HG03460 (cell line): ENCODE results near the gene EBF4.

Experiments used
- ATAC-seq: cut with Tn5 transposase; IDR thresholded peaks from one replicate; pipeline ENCODE4 v1.9.1; 2021; ENCODE audit not compliant: unreplicated experiment

EBF4 gene

GRCh38 chr20:2793471-2793870 is 100.9 kb downstream of the EBF4 start:
- no peak for ATAC-seq

- no peak for ATAC-seq
These were observed 101.7 kb downstream of the EBF4 start for GRCh38 chr20:2794202-2794748.

GRCh38 chr20:2794866-2795447 is 102.4 kb downstream of the EBF4 start:
- ATAC-seq: no peak

- ATAC-seq: no peak
These were observed 102.9 kb downstream of the EBF4 start for GRCh38 chr20:2795451-2795850.

GRCh38 chr20:2796011-2796660 is 103.6 kb downstream of the EBF4 start:
- no peak for ATAC-seq

DNA sequence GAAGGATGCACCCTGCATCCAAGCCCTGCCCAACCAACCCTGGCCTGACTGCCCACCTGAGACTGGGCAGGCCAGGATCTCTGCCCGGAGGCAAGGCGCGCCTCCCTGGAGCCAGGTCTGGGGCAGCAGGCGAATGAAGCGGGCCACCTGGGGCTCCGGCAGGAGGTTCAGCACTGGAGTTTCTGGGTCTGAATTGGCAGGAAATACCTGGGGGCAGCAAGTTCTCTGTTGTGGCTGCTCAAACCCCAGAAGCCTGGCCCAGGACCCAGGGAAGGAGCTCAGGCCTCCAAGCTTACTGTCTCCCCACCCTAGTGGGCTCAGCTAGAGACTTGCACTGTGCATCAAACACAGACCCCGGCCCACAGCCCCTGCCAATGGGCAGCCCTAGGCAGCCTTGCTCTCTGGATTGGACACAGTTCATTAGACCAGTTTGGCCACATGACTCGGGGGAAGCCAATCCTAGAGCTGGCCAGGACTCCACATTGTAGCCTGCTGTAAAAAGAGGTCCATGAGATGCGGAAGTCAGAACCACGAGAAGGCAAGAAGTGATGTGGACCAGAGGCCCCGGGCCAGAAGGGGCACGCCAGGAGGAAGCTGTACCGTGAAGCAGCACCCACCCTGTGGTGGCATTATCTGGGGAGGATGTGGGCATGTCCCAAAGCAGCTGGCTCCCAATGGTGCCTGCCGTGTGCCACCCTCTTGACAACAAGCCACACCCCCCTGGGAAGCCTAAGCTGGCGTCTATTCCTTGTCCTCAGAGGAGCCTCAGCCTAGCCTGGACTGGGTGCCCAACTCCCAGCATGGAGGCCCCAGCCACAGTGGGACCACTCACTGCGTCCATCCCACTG is 104.8 kb downstream of the EBF4 start:
- ATAC-seq: no peak

DNA sequence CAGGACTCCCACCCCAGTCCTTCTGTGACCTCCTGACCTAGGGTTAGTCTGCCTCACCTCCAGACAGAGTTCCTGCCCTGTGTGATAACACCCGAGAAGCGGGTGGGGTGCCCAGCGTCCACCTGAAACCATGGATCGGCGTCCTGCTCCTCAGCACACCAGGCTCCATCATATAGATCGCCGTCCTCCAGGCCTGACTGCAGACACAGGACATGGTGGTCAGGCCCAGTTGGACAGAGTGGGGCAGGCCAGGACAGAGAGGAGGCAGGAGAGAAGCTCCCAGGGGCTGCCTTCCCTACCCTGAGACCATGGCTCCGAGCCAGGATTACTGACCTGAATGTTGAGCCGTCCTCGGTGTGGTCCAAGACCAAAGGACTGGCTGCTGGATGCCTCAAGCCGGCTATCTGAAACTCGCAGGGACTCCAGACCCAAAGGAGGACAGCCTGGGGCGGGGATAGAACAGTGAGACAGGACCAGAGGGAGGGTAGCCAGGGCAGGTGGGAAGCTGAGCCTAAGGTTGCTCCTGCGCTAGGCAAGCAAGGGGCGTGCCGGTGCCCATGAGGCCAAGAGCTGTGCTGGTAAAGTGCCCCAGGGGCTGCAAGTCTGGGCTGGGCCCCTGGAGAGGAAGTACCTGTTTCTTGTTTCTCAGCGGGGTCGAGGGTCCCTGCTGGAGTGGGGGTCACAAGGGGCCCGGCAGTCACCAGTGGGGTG is 105.7 kb downstream of the EBF4 start:
- ATAC-seq: no peak

- ATAC-seq: no peak
These were observed 106.2 kb downstream of the EBF4 start for GRCh38 chr20:2798814-2799213.

DNA sequence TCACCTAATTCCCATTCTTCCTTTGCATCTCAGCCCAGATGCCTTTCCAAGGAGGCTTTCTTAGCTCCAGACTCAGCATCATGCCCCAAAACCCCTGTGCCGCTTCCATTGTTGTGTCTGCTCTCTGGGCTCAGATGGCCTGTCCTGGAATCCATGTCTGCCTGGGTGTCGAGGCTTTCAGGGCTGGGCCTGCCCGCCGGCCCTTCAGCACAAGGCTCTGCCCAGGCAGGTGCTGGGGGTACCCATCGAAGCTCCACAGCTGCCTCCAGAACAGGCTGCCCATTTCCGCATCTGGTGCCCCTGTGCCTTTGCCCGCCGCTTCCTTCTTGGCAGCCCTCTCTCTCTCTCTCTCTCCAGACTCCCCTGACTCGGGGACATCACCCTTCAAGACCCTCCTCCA is 106.7 kb downstream of the EBF4 start:
- ATAC-seq: no peak

GRCh38 chr20:2799688-2800520 is 107.3 kb downstream of the EBF4 start:
- ATAC-seq: peak; percentile 21

DNA sequence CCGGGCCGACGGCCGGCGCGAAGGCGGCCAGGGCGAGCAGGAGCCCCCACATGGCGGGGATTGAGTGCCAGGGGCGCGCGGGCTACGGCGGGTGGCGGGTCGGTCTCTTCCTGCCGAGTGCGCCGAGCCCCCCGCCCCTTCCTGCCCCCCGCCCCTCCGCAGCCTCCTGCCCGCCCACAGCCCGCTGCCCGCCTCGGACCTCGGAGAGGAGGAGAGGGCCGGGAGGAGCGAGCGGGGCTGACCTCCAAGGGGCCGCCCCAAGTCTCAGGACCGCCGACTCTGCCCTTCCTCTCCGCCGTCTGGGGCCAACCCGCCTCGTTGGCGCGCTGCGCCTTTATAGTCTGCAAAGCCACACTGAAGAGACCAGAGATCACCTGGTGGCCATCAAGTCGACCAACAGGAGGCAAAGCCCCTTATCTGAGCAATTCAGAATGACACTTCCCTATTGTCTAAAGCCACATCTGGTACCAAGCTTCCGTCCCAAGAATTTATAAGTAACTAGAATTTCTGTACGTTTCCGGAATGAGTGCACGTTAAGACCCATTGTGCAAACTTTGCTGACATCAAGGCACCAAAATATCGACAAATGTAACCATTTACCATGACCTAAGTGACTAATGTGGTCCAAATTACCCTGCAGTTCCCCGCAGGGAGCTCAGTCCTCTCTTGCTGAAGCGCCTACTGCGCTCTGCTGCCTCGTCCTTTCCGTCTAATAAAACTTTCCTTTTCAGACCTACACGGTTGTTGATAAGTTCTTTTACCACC is 108.1 kb downstream of the EBF4 start, which contains the start of gene CPXM1:
CPXM1 (minus strand) TSS at position 107 of the 765 bp plus-strand sequence; CDS start at position 52, 55 bp downstream.
- ATAC-seq: peak; percentile 67

- peak; percentile 9 for ATAC-seq
These were observed 108.7 kb downstream of the EBF4 start for GRCh38 chr20:2801286-2801728.

DNA sequence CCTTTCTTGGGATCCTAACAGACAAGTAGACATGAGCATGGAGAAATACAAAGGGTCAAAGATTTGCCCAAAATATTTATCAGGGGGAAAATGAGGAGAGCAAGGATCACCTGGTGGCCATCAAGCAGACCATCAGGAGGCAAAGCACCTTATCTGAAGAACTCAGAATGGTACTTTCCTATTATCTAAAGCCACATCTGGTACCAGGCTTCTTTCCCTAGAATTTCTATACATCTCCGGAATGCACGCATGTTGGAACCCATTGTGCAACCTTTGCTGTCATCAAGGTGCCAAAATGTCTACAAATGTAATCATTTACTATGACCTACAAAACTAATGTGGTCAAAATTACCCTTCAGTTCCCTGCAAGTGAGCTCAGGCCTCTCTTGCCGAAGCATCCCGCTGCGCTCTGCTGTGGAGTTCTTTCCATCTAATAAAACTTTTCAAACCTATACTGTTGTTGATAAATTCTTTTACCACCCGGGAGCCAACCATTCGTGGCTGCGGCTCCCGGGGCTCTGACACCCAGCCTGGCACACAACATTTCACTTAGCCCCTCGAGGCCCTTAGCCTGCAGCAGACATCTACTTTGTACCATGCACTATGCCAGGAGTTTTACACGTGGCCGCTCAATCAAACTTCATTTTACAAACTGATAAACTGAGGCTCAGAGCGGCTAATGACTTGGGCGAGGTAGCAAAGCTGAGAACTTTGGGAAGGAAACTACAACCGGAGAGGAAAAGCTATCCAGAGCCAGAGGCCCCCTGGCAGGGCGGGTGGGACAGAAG is 111.7 kb downstream of the EBF4 start:
- ATAC-seq: no peak

DNA sequence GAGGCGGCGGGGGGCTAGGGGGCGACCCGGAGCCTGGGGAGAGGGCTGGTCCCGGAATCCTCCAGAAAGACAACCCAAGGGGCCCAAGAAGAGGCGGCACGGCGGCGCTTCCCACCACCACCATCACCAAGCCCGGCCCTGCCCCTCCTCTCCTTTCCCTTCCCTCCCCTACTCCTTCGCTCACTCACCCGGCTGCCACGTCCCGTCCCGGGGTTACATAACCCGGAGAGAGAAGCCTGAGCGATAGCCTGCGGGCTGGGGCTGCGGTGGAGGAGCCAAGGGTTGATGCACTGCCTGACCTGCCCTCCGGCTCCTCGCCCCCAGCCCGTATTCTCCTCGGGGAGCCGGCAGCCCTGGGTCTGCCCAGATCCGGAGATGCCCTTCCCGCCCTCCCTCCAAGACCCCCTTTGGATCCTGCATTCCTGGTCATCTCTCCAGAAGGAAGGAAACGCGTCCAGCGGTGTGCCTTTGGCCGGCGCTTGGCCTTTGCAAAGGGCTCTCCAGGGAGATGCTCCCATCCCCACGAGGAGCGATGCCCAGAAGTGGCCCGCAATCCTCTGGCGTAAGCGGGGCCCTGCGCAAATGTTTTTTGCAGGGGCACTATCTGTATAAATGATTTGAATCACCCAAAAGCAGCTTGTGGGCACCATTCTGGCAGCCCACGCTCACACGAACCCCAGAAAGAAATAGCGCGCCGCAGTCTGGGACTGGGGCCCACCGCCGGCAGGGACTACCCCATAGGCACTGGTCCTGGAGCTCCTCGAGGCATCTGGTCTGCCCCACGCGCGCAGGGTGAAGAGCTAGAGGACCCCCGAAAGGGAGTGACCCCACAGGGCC is 112.5 kb downstream of the EBF4 start:
- no peak for ATAC-seq

- no peak for ATAC-seq
These were observed 113.2 kb downstream of the EBF4 start for GRCh38 chr20:2805689-2806350.

- ATAC-seq: no peak
These were observed 113.7 kb downstream of the EBF4 start for GRCh38 chr20:2806351-2806701.

DNA sequence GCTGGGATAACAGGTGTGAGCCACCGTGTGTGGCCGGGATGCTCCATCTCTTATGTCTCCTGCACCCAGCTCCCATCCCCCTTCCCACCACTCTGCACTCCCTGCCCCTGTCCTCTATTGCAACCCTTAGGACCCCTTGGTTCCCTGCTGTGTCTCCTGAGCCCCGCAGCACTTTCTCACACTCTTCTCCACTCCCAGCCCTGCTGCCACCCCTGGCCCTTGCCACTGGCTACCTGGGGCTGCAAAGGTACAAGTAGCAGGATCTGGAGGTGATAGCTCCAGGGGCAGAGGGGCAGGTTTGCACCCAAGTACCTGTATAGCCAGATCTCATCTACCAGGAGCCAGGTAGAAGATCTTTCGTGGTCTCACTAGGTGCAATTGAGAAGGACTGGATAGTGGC is 114.4 kb downstream of the EBF4 start:
- ATAC-seq: no peak
